Lung (tissue), 12 donors: ENCODE measurements around the gene SLITRK1. TPM values are rescaled to one million over a fixed set of nuclear protein-coding genes. Genes with fewer than 3 reads are reported as not detected.

Experiments
- ATAC-seq: fragments of 200-7000 bp; cut with Tn5 transposase; one replicate; pipeline ENCODE4 v1.9.1; 2020; ENCODE audit warnings: moderate number of reproducible peaks; ENCODE audit not compliant: insufficient read depth, low FRiP score
- DNase-seq, 3 donors: peaks; one replicate each; pipeline ENCODE4 v3.0.0-alpha.2; 2013 to 2017
- H3K27ac ChIP-seq, 2 donors: one replicate each; pipeline ENCODE4 v1.5.1; 2013; ENCODE audit warnings: mild to moderate bottlenecking in 2 of 2, moderate library complexity in 2 of 2, control low read depth in 1 of 2, inconsistent platforms in 1 of 2, low read depth in 1 of 2, low read length in 1 of 2
- H3K27me3 ChIP-seq, 3 donors: one replicate each; pipeline ENCODE4 v1.5.1; 2013; ENCODE audit warnings: low read length in 2 of 3; ENCODE audit not compliant: control insufficient read depth in 3 of 3, insufficient read depth in 3 of 3
- H3K36me3 ChIP-seq, 4 donors: one replicate each; pipeline ENCODE4 v1.5.1; 2013; ENCODE audit warnings: low read length in 4 of 4, mild to moderate bottlenecking in 1 of 4, moderate library complexity in 1 of 4; ENCODE audit not compliant: control insufficient read depth in 4 of 4, insufficient read depth in 4 of 4
- H3K4me1 ChIP-seq, 5 donors: one replicate each; pipeline ENCODE4 v1.5.1; 2013; ENCODE audit warnings: low read length in 5 of 5, mild to moderate bottlenecking in 2 of 5, moderate library complexity in 1 of 5; ENCODE audit not compliant: control insufficient read depth in 5 of 5, insufficient read depth in 5 of 5
- H3K4me3 ChIP-seq: one replicate; pipeline ENCODE4 v1.5.1; 2013; ENCODE audit warnings: mild to moderate bottlenecking, control low read depth, moderate library complexity
- H3K9ac ChIP-seq, 2 donors: one replicate each; pipeline ENCODE4 v1.5.1; 2013; ENCODE audit warnings: low read length in 2 of 2, control low read depth in 1 of 2; ENCODE audit not compliant: insufficient read depth in 1 of 2
- H3K9me3 ChIP-seq, 4 donors: one replicate each; pipeline ENCODE4 v1.5.1; 2013; ENCODE audit warnings: low read length in 3 of 4, mild to moderate bottlenecking in 1 of 4, moderate library complexity in 1 of 4; ENCODE audit not compliant: control insufficient read depth in 4 of 4, insufficient read depth in 3 of 4
- WGBS, 2 donors: extraction: QIAGEN DNeasy Blood & Tissue Kit; methylation state at CpG; one replicate each; pipeline ENCODE4 v1.1.7; 2013; 5-methylcytosine and 5-hydroxymethylcytosine counted together
- polyA plus RNA-seq, 2 donors: library from polyadenylated mRNA; stranded (reverse); fragments of 200-250 nt; gene quantifications; one replicate each; pipeline ENCODE4 v1.2.1, GENCODE V29; 2013
- total RNA-seq, 2 donors: library from RNA; depleted of rRNA in 1 of 2; stranded (reverse); fragments of >200 nt in 1 of 2; gene quantifications; one replicate each; pipeline ENCODE4 v1.2.1, GENCODE V29; 2014 to 2021
- TF ChIP-seq, protein P1 (sequence below): IDR thresholded peaks from 2 replicates; pipeline ENCODE4 v1.5.1; 2012; ENCODE audit warnings: mild to moderate bottlenecking; ENCODE audit errors: control extremely low read depth, extremely low read depth
- donor health status: control.
- donor health status: control.
- donor health status: Bipolar disorder and iron deficiency.
- donor health status: healthy.
- donor health status: DM: yes; HTN: yes; CAD: no.

SLITRK1 gene
- total and polyA plus RNA-seq, 4 donors = 0.06 TPM; not detected in 3

DNA sequence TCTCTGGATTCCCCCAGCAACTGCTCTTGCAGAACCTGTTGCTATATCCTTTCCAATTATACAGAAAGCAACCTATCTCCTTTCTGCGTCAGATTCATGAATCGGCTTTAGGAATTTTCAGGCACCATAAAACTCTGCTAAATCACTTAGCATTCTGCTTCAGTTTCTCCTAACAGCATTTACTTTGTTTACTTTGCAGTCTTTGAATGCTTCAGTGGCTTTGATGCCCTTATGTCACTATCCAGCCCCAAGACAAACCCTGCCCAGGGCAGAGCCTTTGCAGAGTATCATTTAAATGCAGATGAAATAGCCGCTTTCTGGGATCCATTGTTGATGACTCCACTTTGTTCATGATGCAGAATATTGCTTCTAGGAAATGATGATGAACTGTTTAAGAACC lies 43.1 kb downstream of the SLITRK1 start:
- H3K4me1 ChIP-seq = no peaks in the 10 kb centered on the region
- no peak for DNase-seq
- H3K9me3 ChIP-seq = no peaks in the 10 kb centered on the region
- H3K27ac ChIP-seq = no peak overlapping the region
- no peaks in the 10 kb centered on the region for H3K27me3 ChIP-seq
- H3K4me3 ChIP-seq = no peak overlapping the region
- WGBS, 2 donors = 76 to 77% methylated on average over 3 of the region's 3 CpGs
- no peak for ATAC-seq
- no peaks in the 10 kb centered on the region for H3K36me3 ChIP-seq
- TF ChIP-seq, protein P1, sequence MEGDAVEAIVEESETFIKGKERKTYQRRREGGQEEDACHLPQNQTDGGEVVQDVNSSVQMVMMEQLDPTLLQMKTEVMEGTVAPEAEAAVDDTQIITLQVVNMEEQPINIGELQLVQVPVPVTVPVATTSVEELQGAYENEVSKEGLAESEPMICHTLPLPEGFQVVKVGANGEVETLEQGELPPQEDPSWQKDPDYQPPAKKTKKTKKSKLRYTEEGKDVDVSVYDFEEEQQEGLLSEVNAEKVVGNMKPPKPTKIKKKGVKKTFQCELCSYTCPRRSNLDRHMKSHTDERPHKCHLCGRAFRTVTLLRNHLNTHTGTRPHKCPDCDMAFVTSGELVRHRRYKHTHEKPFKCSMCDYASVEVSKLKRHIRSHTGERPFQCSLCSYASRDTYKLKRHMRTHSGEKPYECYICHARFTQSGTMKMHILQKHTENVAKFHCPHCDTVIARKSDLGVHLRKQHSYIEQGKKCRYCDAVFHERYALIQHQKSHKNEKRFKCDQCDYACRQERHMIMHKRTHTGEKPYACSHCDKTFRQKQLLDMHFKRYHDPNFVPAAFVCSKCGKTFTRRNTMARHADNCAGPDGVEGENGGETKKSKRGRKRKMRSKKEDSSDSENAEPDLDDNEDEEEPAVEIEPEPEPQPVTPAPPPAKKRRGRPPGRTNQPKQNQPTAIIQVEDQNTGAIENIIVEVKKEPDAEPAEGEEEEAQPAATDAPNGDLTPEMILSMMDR = no peak
- H3K9ac ChIP-seq = no peak overlapping the region

DNA sequence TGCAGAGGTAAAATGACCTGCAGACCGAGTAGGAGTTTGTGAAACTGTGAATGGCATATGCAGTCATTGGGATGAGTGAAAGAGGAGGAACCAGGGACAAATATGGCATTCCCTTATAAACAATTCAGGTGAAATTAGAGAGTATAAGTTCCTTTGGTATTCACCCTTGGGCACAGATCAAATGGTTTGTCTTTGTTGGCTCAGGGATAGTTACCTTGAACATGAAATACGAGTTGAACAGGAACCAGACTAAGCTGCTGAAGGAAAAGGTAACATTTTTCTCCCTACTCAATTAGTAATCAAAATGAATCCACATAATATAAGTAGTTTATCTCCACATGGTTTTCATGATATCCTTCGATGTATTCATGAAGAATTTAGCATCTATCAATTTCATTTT lies 50.5 kb downstream of the SLITRK1 start:
- no peak for DNase-seq
- no peaks in the 10 kb centered on the region for H3K27me3 ChIP-seq
- H3K27ac ChIP-seq = no peak overlapping the region
- H3K9ac ChIP-seq = no peak overlapping the region
- no peak overlapping the region for H3K4me3 ChIP-seq
- WGBS, 2 donors = 65 to 76% methylated on average over 3 of the region's 3 CpGs
- ATAC-seq = no peak
- H3K4me1 ChIP-seq = no peaks in the 10 kb centered on the region
- TF ChIP-seq, protein P1 = no peak
- H3K36me3 ChIP-seq = no peaks in the 10 kb centered on the region
- no peaks in the 10 kb centered on the region for H3K9me3 ChIP-seq

DNA sequence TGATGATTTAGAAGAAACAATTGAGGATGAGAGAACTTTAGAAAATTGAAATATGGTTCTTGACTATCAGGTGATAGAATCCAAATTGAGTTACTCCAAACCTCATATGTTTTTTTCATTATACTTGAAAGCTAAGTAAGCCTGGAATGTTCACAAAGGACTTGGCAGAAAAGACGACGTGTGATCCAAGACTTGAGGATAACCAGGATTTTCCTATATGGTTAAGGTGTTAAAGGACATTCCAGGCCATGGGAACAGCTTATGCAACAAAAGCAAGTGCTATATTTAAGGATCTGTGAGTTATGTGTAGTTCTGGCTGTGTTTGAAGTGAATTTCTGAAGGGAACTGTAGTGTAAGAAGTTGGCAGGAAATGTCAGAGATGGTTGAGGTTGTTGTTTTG lies 52.5 kb downstream of the SLITRK1 start:
- DNase-seq (no peak), ATAC-seq (no peak)
- Histone ChIP-seq H3K4me3 (no peak overlapping the region), H3K9ac (no peak overlapping the region), H3K9me3 (no peaks in the 10 kb centered on the region), H3K27me3 (no peaks in the 10 kb centered on the region), H3K36me3 (no peaks in the 10 kb centered on the region), H3K4me1 (no peaks in the 10 kb centered on the region), H3K27ac (no peak overlapping the region)
- WGBS, 2 donors = 58 to 73% methylated on average over 2 of the region's 2 CpGs
- TF ChIP-seq, protein P1 = no peak

DNA sequence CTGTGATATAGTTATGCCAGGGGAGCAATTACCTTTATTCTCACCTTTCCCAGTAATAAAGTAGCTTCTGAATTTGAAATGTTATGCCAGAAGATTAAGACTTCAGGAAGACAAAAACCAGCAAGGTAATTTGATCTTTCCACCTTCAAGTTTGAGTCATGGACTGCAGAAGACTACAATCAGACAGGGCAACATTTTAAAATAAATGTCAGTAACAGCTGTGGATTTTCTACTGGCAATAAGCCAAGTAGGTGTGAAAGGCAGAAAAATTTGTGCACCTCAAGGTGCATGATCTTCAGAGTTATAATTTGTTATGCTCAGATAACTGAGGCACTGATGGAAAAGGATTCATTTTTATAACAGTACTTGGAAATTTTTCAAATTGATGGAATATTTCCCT lies 54.9 kb downstream of the SLITRK1 start:
- ATAC-seq (no peak), DNase-seq (no peak)
- H3K36me3 ChIP-seq = no peaks in the 10 kb centered on the region
- no peaks in the 10 kb centered on the region for H3K27me3 ChIP-seq
- H3K9me3 ChIP-seq = peaks cover 0 to 3% (median 2%) of the 10 kb centered on the region in 4 donors
- no peak overlapping the region for H3K4me3 ChIP-seq
- H3K4me1 ChIP-seq = no peaks in the 10 kb centered on the region
- TF ChIP-seq, protein P1 = no peak
- no peak overlapping the region for H3K9ac ChIP-seq
- no peak overlapping the region for H3K27ac ChIP-seq
